NCI-H526 treated with DMSO at 0.1 percent for 48 hours (cell line): ENCODE data around the gene LCOR.
A peak's percentile ranks its signal among the peaks of the same experiment; 100 is the strongest.

Experiments used
- DNase-seq: peaks from one replicate; lab custom pipeline; 2025; lab: John Stamatoyannopoulos, UW

Gene LCOR

GRCh38 chr10:96890172-96890513 is 58.0 kb downstream of the LCOR start:
- DNase-seq, result no peak

DNA sequence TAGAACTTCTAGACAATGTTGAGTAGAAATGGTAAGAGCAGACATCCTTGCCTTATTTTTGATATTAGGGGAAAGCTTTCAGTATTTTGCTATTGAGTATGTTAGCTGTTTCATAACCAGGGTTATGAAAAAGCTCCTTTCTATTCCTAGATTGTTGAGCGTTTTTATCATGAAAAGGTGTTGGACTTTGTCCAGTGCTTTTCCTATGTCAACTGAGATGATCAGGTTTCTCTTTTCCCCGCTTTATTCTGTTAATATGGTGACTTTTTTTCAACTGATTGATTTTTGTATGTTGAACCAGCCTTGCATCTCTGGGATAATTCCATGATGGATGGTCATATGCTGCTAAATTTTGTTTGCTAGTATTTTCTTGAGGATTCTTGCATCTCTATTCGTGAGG is 58.5 kb downstream of the LCOR start:
- peak; percentile 32 for DNase-seq

DNA sequence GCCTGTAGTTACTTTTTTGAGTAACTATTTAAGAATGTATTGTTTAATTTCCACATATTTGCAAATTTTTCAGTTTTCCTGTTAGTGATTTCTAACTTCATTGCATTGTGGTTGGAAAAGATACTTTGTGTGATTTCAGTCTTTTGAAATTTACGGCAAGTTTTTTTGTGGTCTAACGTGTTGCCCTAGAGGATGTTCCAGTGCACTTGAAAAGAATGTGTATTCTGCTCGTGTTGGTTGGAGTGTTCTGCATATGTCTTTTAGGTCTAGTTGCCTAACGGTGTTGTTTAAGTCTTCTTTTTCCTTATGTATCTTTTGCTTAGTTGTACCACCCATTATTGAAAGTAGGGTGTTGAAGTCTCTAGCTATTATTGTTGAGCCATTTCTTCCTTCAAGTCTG is 59.7 kb downstream of the LCOR start:
- no peak for DNase-seq

- no peak for DNase-seq
Observed at GRCh38 chr10:96895662-96896424, 63.7 kb downstream of the LCOR start.

DNA sequence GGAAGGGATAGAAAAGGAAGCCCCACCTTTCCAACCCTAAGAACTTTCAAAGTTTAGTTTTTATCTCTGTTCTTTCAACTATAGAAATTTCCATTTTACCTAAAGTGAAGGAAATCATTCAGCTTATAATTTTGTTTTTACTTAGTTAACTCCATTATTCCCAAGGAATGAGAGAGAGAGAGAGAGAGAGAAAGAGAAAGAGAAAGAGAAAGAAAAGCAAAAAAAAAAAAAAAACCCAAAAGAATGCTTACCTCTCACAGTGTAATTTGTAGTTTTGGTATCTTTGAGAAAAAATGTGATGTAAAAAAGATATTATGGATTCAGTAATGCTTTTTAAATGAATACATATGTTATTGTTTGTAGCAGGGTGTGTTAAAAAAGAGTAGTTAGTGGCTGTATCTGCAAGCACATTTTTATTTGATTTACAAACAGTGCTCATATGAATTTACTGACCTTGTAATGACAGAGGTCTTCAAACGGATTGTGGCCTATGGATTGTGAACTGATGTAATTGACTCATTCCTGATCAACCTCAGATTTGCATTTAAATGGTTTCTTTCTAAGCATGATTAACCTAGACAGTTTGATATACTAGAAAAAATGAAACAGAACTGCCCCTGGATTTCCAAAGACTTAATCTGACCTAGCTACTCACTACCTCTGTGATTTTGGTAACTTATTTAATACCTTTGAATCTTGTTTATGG is 64.9 kb downstream of the LCOR start:
- no peak for DNase-seq

GRCh38 chr10:96902117-96902516 is 70.0 kb downstream of the LCOR start:
- no peak for DNase-seq

- DNase-seq, result no peak
Observed at GRCh38 chr10:96902731-96903358, 70.7 kb downstream of the LCOR start.

DNA sequence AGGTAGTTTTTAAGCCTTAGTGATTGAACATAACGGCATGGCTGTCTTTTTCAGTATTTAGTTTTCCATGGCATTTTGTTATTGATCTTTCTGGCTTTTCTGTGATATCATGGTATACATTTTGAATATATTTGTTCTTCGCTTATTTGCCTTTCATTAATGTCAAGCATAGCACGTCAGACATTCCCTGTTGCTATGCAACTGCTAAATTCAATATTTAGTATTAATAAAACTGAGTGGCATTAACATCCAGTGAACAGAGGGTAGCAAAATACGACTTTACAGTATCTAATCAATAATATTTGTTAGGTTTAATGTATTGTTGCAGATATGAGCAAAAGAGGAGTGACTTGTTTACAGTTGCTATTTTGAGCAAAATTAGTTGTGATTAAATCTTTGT is 72.5 kb downstream of the LCOR start:
- DNase-seq, result no peak

DNA sequence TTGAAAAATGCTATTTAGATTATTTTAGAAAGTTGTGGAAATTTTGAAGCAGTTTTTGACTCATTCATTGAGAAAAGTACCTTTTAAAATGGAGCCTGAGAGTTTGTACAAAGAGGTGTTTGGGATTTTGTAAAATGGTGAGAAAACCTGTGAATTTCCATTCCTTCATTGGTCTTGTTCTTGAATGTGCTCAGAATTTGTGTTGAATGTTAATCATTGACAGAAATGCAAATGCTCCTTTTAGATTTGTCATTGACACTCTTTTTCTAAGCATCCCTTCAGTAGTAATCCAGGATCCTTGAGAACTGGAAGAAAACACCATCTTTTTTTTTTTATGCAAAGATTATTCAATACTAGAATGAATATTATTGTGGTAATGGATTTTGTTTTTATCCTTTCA is 74.8 kb downstream of the LCOR start:
- DNase-seq, result peak; percentile 19

- DNase-seq, result peak; percentile 1
Observed at GRCh38 chr10:96910488-96911395, 78.6 kb downstream of the LCOR start.

DNA sequence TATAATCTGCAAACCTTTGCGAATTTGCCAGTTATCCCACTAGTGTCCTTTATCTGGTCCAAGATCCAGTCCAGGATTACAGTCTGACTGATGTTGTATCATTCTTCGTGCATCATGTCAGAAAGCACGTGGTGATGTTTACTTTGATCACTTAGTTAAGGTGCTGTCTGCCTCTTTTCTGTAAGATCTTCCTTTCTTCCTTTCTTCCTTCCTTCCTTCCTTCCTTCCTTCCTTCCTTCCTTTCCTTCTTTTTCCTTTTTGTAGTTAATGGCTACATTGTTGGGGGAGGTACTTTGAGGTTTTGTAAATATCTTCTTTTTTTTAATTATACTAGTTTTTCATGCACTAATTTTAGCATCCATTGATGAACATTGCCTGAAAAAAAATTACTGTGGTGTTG is 80.3 kb downstream of the LCOR start:
- DNase-seq, result no peak

DNA sequence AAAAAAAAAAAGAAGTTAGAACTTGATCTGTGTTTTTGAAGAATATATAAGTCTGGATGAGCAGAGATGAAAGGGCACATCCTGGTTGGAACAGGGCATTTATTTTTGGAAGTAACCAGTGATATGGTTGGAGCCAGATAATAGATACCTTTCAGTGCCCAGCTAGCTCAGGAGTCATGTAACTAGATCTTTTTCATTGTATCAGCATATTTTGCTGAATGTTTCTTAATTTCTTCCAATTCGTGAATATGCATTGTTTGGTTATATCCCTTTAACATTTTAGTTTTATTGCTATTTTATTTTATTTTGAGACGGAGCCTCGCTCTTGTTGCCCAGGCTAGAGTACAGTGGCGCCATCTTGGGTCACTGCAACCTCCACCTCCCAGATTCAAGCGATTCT is 81.8 kb downstream of the LCOR start:
- DNase-seq, result no peak

DNA sequence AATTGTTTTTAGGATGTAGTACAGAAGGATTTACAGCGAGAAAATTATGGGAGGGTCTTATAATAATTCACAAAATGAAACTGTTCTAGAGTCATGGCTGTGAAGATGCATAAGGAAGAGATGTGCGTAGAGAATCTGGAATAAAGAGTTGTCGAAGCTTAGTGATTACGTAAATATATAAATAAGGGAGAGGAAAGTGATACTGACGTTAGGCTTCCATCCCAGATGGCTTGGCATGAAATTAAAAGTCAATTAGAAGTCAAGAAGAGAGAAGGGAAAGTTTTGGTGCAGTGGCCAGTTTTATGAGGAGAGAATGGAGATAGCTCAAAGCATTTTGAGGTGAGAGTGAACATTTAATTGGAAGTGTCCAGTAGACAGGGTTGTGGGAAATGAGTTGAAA is 85.5 kb downstream of the LCOR start:
- no peak for DNase-seq

GRCh38 chr10:96918214-96919002 is 86.3 kb downstream of the LCOR start:
- no peak for DNase-seq

- no peak for DNase-seq
Observed at GRCh38 chr10:96919785-96920430, 87.8 kb downstream of the LCOR start.

GRCh38 chr10:96921655-96922054 is 89.6 kb downstream of the LCOR start:
- no peak for DNase-seq

DNA sequence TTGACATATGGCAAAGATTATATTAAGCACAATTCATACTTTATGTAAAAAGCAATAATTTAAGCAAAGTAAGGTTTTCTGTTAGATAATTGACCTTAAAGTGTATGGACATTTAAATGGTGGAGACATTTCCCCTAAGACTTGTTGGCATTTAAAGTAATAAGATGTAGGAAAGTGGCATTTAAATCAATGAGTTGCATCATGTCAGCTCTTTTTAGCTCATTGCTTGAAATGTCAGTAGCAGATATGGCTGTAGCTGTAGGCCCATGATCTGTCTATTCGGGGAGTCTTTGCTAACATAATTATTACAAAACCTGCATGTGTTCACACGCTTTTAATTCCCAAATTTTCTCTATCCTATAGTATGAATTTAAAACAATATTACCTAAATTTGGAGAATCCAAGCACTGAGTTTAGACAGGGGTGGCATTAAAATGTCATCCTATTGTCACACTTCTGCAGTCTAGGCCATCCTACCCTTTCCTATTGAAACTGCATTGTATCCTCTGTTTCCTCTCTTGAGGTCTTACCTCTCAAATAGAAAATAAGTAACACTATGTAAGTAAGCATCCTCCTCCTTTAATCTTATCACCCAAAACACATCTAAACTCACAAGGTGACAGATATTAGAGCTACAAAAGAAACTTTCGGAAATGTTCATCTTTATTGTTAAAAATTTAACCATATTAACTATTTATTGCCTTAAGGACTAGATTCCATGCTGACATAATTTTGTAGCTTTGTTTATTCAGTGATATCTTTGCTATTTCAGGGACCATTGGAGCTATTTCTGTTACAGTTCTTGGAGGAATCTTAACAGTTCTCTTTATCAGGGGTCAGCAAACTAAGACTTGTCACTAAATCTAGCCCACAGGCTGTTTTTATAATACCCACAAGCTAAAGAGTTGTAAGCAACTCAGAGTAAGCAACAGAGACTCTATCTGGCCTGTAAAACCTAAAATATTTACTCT is 91.2 kb downstream of the LCOR start:
- no peak for DNase-seq

- DNase-seq, result no peak
Observed at GRCh38 chr10:96924861-96925260, 92.8 kb downstream of the LCOR start.

DNA sequence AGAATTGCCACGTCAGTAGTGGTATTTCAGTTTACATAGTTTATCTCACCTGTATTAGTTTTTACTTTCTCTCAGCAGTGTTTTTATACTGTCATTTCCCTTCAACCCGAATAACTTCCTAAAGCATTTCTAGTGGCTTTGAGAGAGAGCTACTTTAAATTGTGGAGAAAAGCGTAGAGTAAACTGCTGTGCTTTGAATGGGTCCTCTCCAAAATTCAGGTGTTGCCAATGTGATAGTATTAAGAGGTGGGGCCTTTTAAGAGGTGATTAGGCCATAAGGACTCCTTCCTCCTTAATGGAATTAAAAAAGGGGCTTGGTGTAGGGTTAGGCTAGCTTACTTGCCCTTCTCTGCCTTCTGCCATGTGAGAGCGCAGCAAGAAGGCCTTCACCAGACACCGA is 98.4 kb downstream of the LCOR start:
- no peak for DNase-seq

DNA sequence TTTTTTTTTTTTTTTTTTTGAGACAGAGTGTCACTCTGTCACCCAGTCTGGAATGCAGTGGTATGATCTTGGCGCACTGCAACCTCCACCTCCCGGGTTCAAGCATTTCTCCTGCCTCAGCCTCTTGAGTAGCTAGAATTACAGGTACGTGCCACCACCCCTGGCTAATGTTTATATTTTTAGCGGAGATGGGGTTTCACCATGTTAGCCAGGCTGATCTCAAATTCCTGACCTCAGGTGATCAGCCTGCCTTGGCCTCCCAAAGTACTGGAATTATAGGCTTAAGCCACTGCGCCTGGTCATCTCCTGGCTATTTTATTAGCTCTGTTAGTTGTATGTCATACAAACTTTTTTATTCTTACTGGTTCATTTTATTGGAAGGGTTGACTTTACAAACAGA is 103.0 kb downstream of the LCOR start:
- no peak for DNase-seq
